ENCODE results near the gene LCE3A.
"Not testable (repeated sequence)": the region's sequence is repeated elsewhere in the genome, so short reads cannot be mapped to it uniquely, and the experiment has no call there.

Gene LCE3A, protein sequence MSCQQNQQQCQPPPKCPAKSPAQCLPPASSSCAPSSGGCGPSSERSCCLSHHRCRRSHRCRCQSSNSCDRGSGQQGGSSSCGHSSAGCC

DNA sequence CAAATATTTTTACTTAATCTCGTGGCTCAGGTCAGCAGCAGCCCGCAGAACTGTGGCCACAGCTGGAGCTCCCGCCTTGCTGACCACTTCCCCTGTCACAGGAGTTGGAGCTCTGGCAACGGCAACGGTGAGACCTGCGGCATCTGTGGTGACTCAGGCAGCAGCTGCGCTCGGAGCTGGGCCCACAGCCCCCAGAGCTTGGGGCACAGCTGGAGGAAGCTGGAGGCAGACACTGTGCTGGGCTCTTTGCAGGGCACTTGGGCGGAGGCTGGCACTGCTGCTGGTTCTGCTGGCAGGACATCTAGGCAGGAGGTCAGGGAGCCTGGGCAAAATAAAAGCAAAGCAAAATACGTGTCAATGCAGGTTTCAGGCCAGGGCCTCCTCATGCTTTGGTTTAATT, at the start of gene LCE3A:
Gene LCE3A (minus strand): TSS at position 301 of the 400 bp plus-strand sequence. CDS start 0 bp downstream, at position 301.
- H3K4me3 ChIP-seq (ENCODE audit: low read depth, low read length): no peak within 1 kb of the TSS
- DNase-seq (ENCODE audit: low read depth, low spot score): no peak
- CTCF ChIA-PET: no interaction called here
- TF ChIP-seq, protein P1, sequence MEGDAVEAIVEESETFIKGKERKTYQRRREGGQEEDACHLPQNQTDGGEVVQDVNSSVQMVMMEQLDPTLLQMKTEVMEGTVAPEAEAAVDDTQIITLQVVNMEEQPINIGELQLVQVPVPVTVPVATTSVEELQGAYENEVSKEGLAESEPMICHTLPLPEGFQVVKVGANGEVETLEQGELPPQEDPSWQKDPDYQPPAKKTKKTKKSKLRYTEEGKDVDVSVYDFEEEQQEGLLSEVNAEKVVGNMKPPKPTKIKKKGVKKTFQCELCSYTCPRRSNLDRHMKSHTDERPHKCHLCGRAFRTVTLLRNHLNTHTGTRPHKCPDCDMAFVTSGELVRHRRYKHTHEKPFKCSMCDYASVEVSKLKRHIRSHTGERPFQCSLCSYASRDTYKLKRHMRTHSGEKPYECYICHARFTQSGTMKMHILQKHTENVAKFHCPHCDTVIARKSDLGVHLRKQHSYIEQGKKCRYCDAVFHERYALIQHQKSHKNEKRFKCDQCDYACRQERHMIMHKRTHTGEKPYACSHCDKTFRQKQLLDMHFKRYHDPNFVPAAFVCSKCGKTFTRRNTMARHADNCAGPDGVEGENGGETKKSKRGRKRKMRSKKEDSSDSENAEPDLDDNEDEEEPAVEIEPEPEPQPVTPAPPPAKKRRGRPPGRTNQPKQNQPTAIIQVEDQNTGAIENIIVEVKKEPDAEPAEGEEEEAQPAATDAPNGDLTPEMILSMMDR (IDR thresholded peaks at IDR 0.05; ENCODE audit: insufficient read depth, low read length, missing control alignments): no peak
- POLR2A ChIA-PET: no interaction called here

DNA sequence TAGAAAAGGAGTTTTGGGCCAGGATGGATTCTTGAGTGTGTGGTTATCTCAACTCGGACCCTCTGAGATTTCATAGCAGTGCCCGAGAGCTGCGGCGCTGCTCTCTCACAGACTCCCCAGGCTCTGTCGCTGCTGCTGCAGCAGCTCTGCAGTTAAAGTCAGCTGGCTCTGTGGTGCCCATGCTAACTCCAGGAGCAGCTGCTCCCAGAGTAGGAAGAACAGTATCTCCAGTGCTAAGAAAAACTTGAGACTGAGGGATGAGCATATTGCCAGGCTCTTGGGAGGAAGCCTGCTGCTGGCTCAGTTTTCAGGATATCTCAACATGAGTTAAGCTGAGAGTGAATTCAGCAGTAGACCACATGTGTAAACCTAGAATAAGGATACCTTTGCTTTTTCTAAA, 44.7 kb upstream of the LCE3A start:
- TF ChIP-seq, protein P1 (IDR thresholded peaks at IDR 0.05; ENCODE audit: insufficient read depth, low read length, missing control alignments): no peak
- H3K4me3 ChIP-seq (ENCODE audit: low read depth, low read length): no peak overlapping the region
- no peak for DNase-seq (ENCODE audit: low read depth, low spot score)
- ChIA-PET CTCF (interaction anchor here (1.1 to 1.5 kb wide), 2 partner anchors 13 to 14 kb away, joined by 4 to 6 read pairs; no protein-coding TSS in a partner anchor), POLR2A (no interaction called here)

DNA sequence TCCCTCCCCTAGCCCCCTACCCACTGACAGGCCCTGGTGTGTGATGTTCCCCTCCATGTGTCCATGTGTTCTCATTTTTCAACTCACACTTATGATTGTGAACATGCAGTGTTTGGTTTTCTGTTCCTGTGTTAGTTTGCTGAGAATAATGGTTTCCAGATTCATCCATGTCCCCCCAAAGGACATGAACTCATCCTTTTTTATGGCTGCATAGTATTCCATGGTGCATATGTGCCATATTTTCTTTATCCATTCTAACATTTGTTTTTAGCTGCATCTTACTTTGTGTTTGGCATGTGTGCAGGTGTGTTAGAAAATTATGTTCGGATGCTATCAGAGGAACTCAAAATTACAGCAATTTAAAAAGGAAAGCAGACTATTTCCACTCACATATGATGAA, 43.3 kb upstream of the LCE3A start:
- DNase-seq (ENCODE audit: low read depth, low spot score); POLR2A ChIA-PET; H3K4me3 ChIP-seq (ENCODE audit: low read depth, low read length): not testable (repeated sequence)
- CTCF ChIA-PET: interaction anchor here (1.5 kb wide), 1 partner anchor 11 kb away, joined by 6 read pairs; no protein-coding TSS in a partner anchor

DNA sequence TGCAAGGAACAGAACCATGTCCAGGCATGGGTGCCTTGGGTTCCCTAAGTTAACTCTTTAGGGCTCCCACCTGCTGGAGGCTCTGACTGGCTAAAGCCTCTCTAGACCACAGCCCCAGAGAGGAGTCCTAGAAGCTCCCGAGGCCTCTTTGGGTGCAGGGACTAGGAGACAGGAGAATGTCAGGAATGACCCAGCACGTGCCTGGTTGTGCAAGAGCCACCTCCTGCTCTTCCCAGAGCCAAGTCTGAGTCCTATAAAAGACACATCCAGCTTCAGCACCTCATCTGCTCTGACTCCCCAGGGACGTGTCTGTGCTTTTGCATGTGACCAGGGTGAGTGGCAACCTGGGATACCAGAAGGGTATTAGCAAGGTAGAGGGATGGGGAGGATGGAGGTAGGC, 40.2 kb upstream of the LCE3A start, which contains the start of gene LCE2D:
Gene LCE2D (plus strand): TSS at position 283 of the 400 bp plus-strand sequence. CDS start 726 bp downstream, outside the sequence.
- no peak within 1 kb of the TSS for H3K4me3 ChIP-seq (ENCODE audit: low read depth, low read length)
- TF ChIP-seq, protein P1 (IDR thresholded peaks at IDR 0.05; ENCODE audit: insufficient read depth, low read length, missing control alignments): no peak
- no peak for DNase-seq (ENCODE audit: low read depth, low spot score)
- POLR2A ChIA-PET: no interaction called here
- CTCF ChIA-PET: no interaction called here

DNA sequence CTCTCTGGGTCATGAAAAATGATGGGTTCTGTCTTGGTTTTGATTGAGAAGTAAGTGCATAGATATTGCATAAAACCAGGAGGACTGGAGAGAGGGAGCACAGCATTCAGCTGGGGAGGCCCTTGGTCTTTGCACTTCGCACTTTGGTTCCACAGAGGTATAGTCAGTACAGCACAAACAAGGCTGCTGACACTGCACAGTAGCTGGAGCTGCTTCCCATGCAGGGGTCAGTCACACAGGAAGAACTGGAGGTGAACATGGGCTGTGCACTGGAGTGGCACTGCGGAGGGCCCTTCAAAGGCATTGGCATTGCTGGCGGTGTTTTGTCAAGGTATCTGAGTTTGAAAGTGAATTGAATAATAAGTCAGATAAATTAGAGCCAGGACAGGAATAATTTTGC, 35.7 kb upstream of the LCE3A start:
- POLR2A ChIA-PET: no interaction called here
- TF ChIP-seq, protein P1 (IDR thresholded peaks at IDR 0.05; ENCODE audit: insufficient read depth, low read length, missing control alignments): no peak
- H3K4me3 ChIP-seq (ENCODE audit: low read depth, low read length): no peak overlapping the region
- DNase-seq (ENCODE audit: low read depth, low spot score): no peak
- CTCF ChIA-PET: no interaction called here

DNA sequence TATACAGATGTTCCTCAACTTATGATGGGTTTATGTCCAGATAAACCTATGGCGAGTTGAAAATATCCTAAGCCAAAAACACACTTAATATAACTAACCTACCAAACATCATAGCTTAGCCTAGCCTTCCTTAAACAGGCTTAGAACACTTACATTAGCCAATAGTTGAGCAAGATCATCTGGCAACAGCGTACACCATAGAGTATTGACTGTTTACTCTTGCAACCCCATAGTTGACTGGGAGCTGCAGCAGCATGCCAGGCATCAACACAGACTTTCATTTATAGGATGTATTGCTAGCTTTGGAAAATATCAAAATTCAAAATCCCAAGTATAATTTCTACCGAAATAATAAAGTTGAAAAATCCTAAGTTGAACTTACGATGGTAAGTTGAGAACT, 34.8 kb upstream of the LCE3A start:
- ChIA-PET POLR2A (no interaction called here), CTCF (no interaction called here)
- no peak overlapping the region for H3K4me3 ChIP-seq (ENCODE audit: low read depth, low read length)

More for the DNA sequence above, 34.8 kb upstream of the LCE3A start:
- DNase-seq (ENCODE audit: low read depth, low spot score): no peak
- TF ChIP-seq, protein P1 (IDR thresholded peaks at IDR 0.05; ENCODE audit: insufficient read depth, low read length, missing control alignments): no peak

Data from AG04449 (cell line).